KMS-11 (cell line): Measurements from ENCODE around the gene AGFG2.

Experiments
- H2AFZ ChIP-seq: fragments of 200-600 bp; sonication (generic); 2 replicates; pipeline ENCODE4 v1.6.1; 2016; ENCODE audit warnings: antibody characterized with exemption, mixed run types, low read depth
- H3K27ac ChIP-seq: fragments of 200-600 bp; sonication (generic); 2 replicates; pipeline ENCODE4 v1.6.1; 2016; ENCODE audit warnings: mild to moderate bottlenecking, mixed run types
- H3K27me3 ChIP-seq: fragments of 200-600 bp; sonication (generic); 2 replicates; pipeline ENCODE4 v1.6.1; 2017; ENCODE audit warnings: mild to moderate bottlenecking, low read depth, mixed run types, moderate library complexity; ENCODE audit not compliant: insufficient read depth
- H3K36me3 ChIP-seq: fragments of 200-600 bp; sonication (generic); 2 replicates; pipeline ENCODE4 v1.6.1; 2017; ENCODE audit warnings: mild to moderate bottlenecking, mixed run types; ENCODE audit not compliant: insufficient read depth
- H3K4me1 ChIP-seq: fragments of 200-600 bp; sonication (generic); 2 replicates; pipeline ENCODE4 v1.6.1; 2016; ENCODE audit warnings: mild to moderate bottlenecking, low read depth, mixed run types; ENCODE audit not compliant: poor library complexity, severe bottlenecking
- H3K4me2 ChIP-seq: fragments of 200-600 bp; sonication (generic); 2 replicates; pipeline ENCODE4 v1.7.0; 2016; ENCODE audit warnings: mild to moderate bottlenecking, mixed run types
- H3K4me3 ChIP-seq: fragments of 200-600 bp; sonication (generic); IDR thresholded peaks from 2 replicates; pipeline ENCODE4 v1.6.1; 2017; ENCODE audit warnings: low read depth, low read length, mixed read lengths; ENCODE audit not compliant: insufficient read depth
- H3K79me2 ChIP-seq: fragments of 200-600 bp; sonication (generic); 2 replicates; pipeline ENCODE4 v1.6.1; 2016; ENCODE audit warnings: low read depth, mixed run types; ENCODE audit not compliant: insufficient read depth
- H3K9ac ChIP-seq: fragments of 200-600 bp; sonication (generic); 2 replicates; pipeline ENCODE4 v1.6.1; 2016; ENCODE audit warnings: mild to moderate bottlenecking, mixed run types
- H4K20me1 ChIP-seq: fragments of 200-600 bp; sonication (generic); 2 replicates; pipeline ENCODE4 v1.6.1; 2016; ENCODE audit warnings: mild to moderate bottlenecking, mixed run types; ENCODE audit not compliant: insufficient read depth
- CTCF ChIP-seq: fragments of 200-600 bp; sonication (generic); conservative IDR thresholded peaks from 2 replicates; pipeline ENCODE4 v1.6.1; 2017; ENCODE audit warnings: low read depth, mild to moderate bottlenecking, antibody characterized with exemption, low read length, moderate library complexity, mixed read lengths

AGFG2 gene

GRCh38 chr7:100513212-100513810 is 25.7 kb upstream of the AGFG2 start:
- no peak overlapping the region for H3K4me2 ChIP-seq
- peaks cover 29% of the 10 kb centered on the region for H3K4me1 ChIP-seq
- no peak for TF ChIP-seq CTCF
- no peak overlapping the region for H3K27ac ChIP-seq
- no peak overlapping the region for H3K4me3 ChIP-seq
- no peaks in the 10 kb centered on the region for H3K36me3 ChIP-seq
- H3K79me2 ChIP-seq: no peaks in the 10 kb centered on the region
- H3K9ac ChIP-seq: no peak overlapping the region
- no peak overlapping the region for H2AFZ ChIP-seq
- H4K20me1 ChIP-seq: no peaks in the 10 kb centered on the region
- H3K27me3 ChIP-seq: no peaks in the 10 kb centered on the region

GRCh38 chr7:100515072-100515532 is 23.9 kb upstream of the AGFG2 start:
- H4K20me1 ChIP-seq: no peaks in the 10 kb centered on the region
- no peak overlapping the region for H3K4me3 ChIP-seq
- no peak for TF ChIP-seq CTCF
- H3K4me1 ChIP-seq: peaks cover 29% of the 10 kb centered on the region
- H3K27ac ChIP-seq: no peak overlapping the region
- no peaks in the 10 kb centered on the region for H3K27me3 ChIP-seq
- H3K79me2 ChIP-seq: no peaks in the 10 kb centered on the region
- H3K36me3 ChIP-seq: no peaks in the 10 kb centered on the region
- H2AFZ ChIP-seq: no peak overlapping the region
- H3K4me2 ChIP-seq: no peak overlapping the region
- H3K9ac ChIP-seq: no peak overlapping the region

- no peaks in the 10 kb centered on the region for H3K27me3 ChIP-seq
- peak overlapping the region; percentile 71 for H2AFZ ChIP-seq
- no peaks in the 10 kb centered on the region for H3K79me2 ChIP-seq
- TF ChIP-seq CTCF: no peak
- no peaks in the 10 kb centered on the region for H3K36me3 ChIP-seq
- peak overlapping the region; percentile 49 for H3K4me2 ChIP-seq
- peak overlapping the region; percentile 38; the same call in 1 of the 2 replicates for H3K9ac ChIP-seq
- H3K4me3 ChIP-seq: no peak overlapping the region
- H4K20me1 ChIP-seq: no peaks in the 10 kb centered on the region
- H3K27ac ChIP-seq: peak overlapping the region; percentile 68
- H3K4me1 ChIP-seq: peaks cover 29% of the 10 kb centered on the region
Observed at GRCh38 chr7:100516135-100516812, 22.7 kb upstream of the AGFG2 start.

- no peak overlapping the region for H2AFZ ChIP-seq
- no peak overlapping the region for H3K27ac ChIP-seq
- no peaks in the 10 kb centered on the region for H4K20me1 ChIP-seq
- no peak for TF ChIP-seq CTCF
- no peaks in the 10 kb centered on the region for H3K27me3 ChIP-seq
- H3K36me3 ChIP-seq: no peaks in the 10 kb centered on the region
- peaks cover 29% of the 10 kb centered on the region for H3K4me1 ChIP-seq
- no peak overlapping the region for H3K9ac ChIP-seq
- no peak overlapping the region for H3K4me2 ChIP-seq
- no peak overlapping the region for H3K4me3 ChIP-seq
- no peaks in the 10 kb centered on the region for H3K79me2 ChIP-seq
Observed at GRCh38 chr7:100517305-100517704, 21.7 kb upstream of the AGFG2 start.
